ACHN (cell line): Measurements from ENCODE around the gene MRPL42.
"Not testable (repeated sequence)": the region's sequence is repeated elsewhere in the genome, so short reads cannot be mapped to it uniquely, and the experiment has no call there.

Experiments used
- DNase-seq: peaks from one replicate; pipeline ENCODE4 v3.0.0-alpha.2; 2015
- in situ Hi-C: cut with HindIII; loops from 2 replicates; pipeline ENCODE4 v1.10.0; 2017; ENCODE audit warnings: low sequenced_read_pairs, low pct_ligation_motif_present, low pct_unique_long_range_greater_than_20kb

Gene MRPL42

GRCh38 chr12:93467351-93468007 is at the start of gene MRPL42:
Gene MRPL42 (plus strand): TSS chr12:93467514. CDS start chr12:93469286, 1,772 bp downstream.
- DNase-seq, result peak; percentile 96
- in situ Hi-C loops, result no loop called here

GRCh38 chr12:93417967-93418480 is 49.3 kb upstream of the MRPL42 start:
- DNase-seq, result no peak
- in situ Hi-C loops, result no loop called here

DNA sequence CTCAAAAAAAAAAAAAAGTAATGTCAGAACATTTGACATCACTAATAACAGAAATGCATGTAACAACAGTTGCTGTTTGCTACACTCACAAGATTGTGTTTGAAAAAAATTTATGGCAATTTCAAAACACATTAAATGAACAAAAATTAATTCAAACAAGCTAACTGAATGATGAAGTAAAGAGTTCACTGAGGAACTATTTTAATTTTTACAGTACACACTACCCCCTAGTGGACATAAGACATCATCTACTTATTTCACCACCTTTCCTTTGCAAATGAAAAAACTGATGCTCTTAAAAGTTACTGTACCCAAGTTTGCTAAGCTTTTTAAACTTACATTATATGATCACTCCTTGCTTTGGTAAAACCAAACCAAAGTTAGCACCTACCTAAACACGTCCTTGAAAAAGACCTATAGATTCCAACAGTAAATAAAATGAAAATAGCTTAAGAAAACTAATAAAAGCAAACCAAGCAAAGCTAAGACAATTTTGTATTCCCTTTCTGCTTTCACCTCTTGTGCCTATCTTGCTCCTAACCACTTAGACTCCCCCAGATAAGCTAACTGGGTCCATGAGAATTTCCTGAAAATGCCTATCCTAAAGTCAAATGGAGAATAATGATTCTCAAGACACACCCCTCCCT is 47.8 kb upstream of the MRPL42 start:
- in situ Hi-C loops, result no loop called here
- DNase-seq, result peak; percentile 76

DNA sequence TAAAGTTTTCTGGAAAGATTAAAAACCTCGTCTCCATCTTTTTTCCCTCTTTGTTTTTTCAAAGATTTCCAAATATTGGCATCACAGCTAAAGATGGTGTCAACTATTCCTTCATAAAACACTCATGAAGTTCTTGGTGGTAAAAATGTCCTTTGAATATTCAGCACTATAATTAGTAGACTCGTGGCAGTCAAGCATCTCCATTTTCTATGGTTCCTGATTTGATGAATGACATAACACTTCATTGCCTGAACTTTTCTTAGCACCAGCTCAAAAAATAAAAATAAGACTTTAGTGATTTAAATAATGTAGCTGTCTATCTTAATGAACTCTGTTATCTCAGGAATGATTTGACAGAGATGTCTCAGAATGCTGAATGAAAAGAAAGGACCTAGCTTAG is 45.3 kb upstream of the MRPL42 start:
- no peak for DNase-seq
- in situ Hi-C loops, result no loop called here

- in situ Hi-C loops, result no loop called here
- DNase-seq, result no peak
These were observed 41.4 kb upstream of the MRPL42 start for GRCh38 chr12:93425736-93426411.

DNA sequence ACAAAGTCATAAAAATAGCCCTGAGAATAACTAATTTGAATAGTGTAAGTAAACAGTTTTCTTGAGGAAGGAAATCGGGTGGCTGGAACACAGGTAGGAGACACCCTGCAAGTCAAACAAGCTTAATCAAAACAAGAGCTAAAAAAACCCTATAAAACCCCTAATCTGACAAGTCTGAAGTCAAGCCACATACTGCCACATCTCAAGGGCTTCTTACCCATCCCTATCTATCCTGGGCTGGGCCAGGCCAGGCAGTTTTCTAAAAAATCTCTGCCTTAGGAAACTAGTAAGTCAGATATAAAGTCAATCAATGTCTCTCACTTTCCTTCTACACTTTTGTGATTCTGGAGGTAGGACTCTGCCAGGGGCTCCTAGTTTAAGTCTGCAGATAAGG is 40.9 kb upstream of the MRPL42 start:
- in situ Hi-C loops, result no loop called here

DNA sequence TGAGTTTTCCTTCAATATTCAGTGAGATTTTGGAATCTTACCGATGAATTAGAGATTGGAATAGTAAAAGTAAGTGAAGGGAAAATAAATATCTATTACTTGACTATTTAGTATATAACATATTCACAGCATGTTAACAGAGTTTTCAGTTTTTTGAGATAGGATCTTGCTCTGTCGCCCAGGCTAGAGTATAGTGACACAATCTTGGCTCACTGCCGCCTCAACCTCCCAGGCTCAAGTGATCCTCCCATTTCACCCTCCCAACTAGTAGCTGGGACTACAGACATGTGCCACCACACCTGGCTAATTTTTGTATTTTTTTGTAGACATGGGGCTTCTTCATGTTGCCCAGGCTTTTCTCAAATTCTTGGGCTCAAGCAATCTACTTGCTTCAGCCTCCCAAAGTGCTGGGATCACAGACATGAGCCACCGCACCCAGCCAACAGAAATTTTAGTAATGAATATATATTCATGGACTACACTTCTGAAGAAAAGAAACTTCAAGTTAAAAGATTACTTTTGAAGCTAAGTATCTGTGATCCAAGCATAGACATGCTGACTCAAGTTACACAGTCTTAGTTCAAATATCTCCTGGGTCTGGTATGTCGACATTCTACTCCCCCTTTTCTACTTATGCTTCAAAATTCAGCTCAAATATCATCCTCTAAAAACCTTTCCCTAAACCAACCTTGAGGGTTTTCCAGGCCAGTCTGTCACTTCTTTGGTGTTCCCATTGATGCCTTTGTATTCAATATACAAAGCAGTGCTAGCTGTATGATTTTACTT is 39.3 kb upstream of the MRPL42 start:
- in situ Hi-C loops, result no loop called here
- DNase-seq, result no peak

More for the DNA sequence above, 40.9 kb upstream of the MRPL42 start:
- no peak for DNase-seq

DNA sequence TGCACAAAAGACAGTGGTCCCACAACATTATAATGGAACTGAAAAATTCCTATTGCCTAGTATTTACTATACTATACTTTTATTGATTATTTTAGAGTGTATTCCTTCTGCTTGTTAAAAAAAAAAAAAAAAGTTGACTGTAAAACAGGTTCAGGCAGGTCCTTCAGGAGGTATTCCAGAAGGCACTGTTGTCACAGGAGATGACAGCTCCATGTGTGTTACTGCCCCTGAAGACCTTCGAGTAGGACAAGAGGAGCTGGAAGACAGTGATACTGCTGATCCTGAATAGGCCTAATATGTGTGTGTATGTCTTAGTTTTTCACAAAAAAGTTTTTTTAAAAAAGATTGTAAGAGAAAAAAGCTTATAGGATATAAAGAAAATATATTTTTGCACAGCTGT is 37.9 kb upstream of the MRPL42 start:
- no peak for DNase-seq
- in situ Hi-C loops, result no loop called here

DNA sequence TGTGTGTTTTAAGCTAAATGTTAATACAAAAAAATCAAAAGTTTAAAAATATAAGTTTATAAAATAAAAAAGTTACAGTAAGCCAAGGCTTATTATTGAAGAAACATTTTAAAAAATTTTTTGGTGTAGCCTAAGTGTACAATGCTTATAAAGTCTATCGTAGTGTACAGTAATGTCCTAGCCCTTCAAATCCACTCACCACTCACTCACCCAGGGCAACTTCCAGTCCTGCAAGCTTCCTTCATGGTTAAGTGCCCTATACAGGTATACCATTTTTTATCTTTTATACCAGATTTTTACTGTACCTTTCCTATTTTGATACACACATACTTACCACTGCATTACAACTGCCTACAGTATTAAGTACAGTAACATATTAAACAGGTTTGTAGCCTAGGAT is 37.5 kb upstream of the MRPL42 start:
- DNase-seq, result no peak
- in situ Hi-C loops, result no loop called here

DNA sequence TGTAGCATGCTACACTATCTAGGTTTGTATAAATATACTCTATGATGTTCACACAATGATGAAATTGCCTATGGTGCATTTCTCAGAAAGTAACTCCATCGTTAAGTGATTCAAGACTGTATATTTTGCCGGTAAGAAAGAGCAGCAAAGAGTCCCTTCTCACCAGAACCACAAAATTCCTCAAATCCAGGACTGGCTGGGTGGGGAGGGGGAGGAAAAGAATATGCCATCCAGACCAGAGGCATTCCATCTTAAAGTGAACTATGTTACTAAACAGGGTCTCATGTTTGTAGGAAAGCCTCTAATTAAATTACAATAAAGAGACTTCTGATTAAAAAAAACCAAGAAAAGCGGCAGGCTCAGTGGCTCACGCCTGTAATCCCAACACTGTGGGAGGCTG is 37.0 kb upstream of the MRPL42 start:
- no peak for DNase-seq
- in situ Hi-C loops, result no loop called here

DNA sequence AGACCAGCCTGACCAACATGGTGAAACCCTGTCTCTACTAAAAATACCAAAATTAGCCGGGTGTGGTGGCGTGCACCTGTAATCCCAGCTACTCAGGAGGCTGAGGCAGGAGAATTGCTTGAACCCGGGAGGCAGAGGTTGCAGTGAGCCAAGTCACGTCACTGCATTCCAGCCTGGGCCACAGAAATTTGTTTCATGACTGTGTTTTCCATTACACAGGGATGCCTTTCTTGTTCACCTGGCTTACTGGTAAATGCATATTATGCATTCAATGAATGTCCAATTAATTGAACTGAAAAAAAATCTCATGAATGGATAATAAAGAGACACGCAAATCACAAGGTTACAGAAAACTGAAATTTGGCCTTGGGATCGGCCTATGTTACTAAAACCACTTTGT is 35.3 kb upstream of the MRPL42 start:
- DNase-seq, in situ Hi-C loops: not testable (repeated sequence)

DNA sequence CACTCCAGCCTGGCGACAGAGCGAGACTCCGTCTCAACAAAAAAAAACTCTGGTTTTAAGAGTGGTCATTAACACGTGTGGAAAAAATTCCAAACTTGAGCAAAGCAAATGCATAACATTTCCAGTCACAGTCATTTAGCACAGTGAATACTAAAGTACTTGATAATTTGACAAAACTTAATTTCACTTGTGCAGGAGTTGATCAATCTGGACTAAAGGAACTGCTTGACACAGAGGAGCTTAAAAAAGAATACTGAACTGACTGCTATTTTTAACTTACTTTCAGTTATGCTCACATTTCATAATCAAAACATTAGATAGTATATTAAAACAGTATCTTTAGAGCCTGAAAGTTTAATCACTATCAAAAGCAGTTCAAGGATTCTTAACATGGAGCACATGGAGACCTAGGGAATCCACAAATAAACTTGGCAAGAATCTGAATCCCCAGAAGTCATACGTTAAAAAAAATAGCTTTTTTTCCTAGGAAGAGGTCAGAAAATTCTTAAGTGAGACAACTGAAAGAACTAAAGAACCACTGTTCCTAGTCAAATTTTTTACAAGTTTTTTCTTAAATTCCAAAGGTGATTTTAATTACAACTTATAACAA is 33.0 kb upstream of the MRPL42 start:
- DNase-seq, result no peak
- in situ Hi-C loops, result no loop called here

GRCh38 chr12:93438266-93439050 is 28.9 kb upstream of the MRPL42 start:
- in situ Hi-C loops, result no loop called here
- no peak for DNase-seq

GRCh38 chr12:93440043-93440835 is 27.1 kb upstream of the MRPL42 start:
- peak; percentile 21 for DNase-seq
- in situ Hi-C loops, result no loop called here

GRCh38 chr12:93441081-93441616 is 26.2 kb upstream of the MRPL42 start:
- peak; percentile 55 for DNase-seq
- in situ Hi-C loops, result no loop called here

GRCh38 chr12:93441617-93442410 is 25.5 kb upstream of the MRPL42 start, which contains the start of gene UBE2N:
Gene UBE2N (minus strand): TSS chr12:93441947. CDS start chr12:93441884, 63 bp downstream.
- in situ Hi-C loops, result no loop called here
- DNase-seq, result peak; percentile 98
